HS-27A (cell line): ENCODE measurements around the gene ALG1L2.
"Not testable (repeated sequence)": the region's sequence is repeated elsewhere in the genome, so short reads cannot be mapped to it uniquely, and the experiment has no call there.

Source experiments
- DNase-seq: peaks from one replicate; pipeline ENCODE4 v3.0.0-alpha.2; 2012; ENCODE audit warnings: low read depth, missing footprints

The ALG1L2 gene

DNA sequence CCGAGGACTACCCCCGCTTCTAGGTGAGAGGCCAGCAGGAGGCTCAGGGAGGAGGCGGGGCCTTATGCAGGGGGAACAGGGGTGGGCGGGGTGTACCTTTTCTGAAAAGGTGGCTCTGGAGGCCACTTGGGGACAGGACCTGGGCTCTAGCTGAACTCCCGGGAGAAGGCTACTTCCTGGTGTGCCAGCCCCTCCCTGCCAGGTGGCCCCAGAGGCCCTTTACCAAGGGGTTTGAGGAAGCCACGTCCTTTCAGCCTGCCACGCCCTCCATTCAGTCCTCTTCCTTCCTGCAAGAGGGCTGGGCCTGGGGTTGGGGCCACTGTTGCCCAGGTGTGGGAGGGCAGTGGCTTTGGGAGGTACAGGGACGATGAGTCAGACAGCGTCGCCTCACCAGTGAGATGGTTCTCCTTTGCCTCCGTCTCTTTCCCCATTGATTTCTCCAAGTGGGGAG is 12.9 kb downstream of the ALG1L2 start:
- not testable (repeated sequence) for DNase-seq

DNA sequence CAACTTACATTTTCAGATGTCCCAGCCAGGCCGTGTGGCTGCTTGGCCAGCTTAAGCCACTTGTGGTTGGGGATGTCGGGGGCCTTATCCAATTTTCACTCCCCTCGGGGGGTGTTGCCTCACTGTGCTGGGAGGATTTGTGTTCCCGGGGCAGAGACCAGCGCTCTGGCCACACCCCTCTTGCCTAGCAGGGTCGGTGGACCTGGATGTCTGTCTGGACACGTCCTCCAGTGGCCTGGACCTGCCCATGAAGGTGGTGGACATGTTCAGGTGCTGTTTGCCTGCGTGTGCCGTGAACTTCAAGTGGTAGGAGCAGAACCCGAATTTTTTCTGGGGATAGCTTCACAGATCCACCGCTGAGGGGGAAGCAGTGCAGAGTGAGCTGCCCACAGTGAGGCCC is 14.2 kb downstream of the ALG1L2 start:
- not testable (repeated sequence) for DNase-seq

DNA sequence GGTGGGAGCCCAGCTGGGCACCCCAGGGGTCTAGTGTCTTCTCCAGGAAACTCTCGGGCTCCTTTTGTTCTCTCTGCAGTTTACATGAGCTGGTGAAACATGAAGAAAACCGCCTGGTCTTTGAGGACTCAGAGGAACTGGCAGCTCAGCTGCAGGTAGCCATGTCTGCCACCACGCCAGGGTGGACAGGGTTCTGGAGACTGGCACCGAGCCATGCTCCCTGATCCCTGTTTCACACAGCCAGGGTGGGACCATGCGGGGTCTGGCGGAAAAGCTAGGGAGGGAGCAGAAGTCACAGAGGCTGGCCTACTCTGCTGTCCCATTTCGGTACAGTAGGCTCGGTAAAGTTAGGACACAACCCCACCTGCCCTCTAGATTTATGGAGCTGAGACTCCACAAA is 15.5 kb downstream of the ALG1L2 start:
- not testable (repeated sequence) for DNase-seq

DNA sequence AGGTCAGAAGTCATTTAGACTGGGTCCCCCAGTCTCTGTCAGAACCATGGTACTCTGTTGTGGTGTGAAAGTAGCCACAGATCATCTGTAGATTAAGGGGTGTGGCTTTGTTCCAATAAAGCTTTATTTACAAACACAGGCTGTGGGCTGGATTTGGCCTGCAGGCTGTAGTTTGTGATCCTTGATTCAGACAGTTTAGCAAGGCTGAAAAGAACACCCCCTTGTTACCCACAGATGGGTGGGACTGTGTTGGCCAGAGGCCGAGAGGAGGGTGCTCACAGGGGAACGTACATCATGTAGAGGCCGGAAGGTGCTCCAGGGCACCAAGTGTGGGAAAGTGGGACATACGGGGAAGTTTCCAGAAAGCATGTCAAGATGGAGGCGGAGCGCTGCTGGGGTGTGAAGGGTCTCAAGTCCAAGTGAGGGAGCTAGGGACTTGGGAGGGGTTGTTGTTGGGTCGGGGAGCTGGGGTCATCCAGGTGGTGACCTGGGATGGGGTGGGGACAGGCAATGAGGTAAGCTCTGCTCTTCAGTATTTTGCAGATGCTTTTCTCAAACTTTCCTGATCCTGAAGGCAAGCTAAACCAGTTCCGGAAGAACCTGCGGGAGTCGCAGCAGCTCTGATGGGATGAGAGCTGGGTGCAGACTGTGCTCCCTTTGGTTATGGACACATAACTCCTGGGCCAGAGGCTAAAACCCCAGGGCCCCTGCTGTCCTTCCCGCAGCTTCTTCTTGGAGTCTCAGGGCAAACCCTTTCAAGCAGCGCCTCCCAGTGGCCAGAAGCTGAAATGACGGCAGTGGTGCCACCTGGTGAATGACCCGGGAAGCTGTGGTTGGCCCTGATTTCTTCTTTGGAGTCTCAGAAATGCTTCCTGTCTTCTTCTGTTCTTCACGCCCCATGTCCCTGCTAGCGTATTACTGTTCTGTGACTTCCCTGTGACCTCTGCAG is 16.3 kb downstream of the ALG1L2 start:
- not testable (repeated sequence) for DNase-seq

DNA sequence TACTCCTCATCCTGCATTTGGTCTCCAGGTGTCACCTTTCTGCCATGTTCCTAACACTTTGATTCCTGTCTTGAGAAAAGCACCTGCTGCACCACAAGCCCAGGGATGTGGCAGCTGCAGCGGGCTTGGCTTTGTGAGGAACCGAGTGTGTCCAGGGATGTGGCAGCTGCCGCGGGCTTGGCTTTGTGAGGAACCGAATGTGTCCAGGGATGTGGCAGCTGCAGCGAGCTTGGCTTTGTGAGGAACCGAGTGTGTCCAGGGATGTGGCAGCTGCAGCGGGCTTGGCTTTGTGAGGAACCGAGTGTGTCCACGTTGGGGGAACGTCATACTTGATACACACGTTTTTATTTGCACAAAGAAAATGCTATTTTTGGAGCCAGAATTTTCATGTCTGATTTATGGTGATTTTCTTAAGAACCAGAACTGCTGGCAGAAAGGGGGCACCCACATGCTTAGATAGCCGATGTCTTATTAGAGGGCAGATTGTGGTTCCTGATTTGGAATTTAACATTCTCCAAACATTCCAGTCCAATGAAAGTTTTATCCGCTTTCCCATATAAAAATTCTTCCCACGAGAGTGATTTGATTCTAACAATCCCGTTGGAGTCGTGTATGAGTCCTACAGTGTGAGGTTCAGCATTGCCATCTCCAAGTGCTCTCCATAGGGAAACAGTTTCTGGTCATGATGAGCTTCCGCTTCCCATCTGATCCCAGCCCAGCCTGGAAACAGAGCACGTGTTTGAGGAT is 17.2 kb downstream of the ALG1L2 start:
- not testable (repeated sequence) for DNase-seq

DNA sequence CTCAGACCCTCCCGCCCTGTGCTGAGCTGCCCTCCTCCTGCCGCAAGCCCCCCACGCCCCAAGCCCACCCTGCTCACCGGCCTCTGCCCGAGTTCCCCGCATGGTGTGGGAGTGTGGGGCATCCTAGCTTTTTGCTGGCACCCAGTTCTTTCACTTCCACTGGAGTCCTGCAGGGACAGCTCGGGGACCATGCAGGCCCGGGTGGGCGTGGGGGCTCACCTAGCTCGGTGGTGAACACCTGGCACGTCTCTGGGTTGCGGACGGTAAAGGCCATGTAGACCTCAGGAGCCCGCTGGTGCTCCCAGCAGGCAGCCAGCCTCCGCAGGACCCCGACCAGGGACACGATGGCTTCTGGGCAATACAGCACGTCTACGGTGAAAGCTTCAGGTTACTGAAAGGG is 20.9 kb downstream of the ALG1L2 start:
- not testable (repeated sequence) for DNase-seq

DNA sequence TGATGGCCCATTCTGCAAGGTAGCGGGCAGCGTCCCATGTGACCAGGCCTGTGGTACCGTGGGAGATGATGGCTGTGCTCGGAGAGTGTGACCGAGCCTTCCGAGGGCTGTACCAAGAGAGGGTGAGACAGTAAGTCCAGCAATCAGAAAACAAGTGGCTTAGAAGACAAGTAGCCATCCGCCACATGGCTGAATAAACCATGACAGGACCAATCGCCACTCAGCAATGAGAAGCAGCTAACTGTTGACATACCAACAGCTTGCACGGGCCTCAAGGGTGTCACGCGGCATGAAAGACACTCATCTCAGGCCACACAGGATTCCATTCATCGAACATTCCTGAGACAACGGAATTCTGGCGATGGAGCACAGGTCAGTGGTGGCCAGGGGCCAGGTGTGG is 22.6 kb downstream of the ALG1L2 start:
- not testable (repeated sequence) for DNase-seq

DNA sequence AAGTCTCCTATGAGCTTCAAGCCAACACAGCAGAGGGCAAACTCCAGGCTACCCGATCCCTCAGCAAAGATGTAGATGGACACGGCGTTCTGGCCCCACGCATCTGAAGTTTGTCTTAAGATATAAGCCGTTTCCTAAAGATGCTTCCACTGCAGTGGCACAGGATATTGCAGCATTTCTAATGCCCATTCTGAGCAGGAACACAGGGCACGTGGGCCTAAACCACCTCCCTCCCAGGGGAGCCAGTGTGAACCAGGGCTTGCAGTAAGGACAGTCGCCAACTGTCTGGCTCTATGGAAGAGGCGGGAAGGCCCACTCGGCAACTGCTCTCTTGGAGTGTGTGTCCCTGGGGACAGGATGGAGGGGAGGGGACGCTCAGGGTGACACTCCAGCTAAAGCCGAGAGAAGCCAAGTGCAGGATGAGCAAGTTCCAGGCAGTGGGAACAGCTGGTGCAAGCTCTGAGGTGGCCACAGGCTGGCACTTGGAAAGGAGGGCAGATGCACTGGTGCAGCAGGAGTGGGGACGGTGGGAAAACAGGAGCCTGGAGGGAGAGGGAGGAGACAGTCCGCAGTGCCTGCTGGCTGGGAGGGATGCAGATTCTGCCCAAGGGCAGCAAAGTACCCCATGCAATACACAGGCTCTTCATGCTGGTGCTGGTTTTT is 25.8 kb downstream of the ALG1L2 start:
- not testable (repeated sequence) for DNase-seq

DNA sequence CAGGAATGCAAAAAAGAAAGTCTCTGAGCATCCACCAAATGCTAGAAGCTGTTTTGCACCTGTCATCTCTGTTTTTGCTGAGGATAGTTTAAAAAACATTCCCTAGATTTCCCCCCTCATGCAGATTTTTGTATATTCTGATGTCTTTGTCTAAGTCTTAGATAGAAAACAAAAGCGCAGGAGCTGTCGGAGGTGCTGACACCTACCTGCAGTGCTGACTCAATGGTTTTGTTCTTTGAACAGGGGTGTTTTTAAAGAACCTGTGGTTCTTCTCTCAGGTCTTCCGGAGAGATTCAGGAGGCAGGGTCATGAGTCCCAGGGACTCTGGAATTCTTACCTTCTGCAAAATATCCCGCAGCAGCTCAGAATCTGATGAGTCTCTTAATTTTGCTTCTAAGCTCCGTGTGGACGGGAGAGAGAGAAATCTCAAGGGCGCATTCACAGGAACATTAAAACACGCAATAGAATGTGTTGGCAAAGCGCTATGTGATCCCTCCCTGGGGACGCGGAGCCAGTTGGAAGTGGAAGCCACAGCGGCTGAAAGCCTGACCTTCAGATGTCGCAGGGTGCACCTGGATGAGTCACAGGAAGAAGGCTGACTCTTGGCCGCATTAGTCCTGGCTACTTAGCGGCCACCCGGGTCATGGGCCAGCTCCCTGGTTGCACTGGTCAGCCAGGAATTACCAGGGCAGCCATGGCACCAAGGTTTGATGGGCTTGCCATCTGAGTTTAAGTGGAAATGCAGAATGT is 27.4 kb downstream of the ALG1L2 start:
- not testable (repeated sequence) for DNase-seq

DNA sequence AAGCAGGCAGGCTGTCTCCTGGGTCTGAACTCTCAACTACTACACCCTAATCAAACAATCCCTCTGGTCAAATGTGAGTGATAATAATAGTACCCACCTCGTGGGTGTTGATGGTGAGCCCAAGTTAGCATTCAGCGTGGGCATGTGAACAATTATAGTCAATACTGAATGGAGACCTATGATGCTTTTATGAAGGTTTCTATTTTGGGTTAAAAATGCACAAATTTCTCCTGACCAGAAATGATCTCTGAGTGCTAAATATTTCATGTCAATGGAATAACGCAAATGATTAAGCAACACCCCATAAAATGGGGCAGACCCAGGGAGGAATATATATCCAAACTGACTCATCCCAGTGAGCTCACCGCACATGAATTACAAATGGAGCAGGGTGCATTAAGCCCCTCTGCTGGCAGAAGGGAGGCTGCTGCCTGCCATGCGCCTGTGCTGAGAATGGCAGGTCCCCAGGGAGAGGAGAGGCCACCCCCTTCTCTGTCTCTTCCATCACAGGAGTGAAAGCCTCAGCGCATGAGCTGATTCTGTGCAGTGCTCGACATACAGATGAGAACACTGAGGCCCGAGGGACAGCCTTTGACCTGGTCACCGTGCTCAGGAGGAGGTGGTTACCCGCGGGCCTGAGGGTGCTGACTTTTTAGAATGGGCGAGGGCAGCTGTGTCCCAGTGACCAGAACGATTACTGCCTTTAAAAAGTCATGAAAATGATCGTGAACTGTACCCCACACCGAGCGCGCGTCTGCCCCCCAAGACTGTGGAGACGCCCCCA is 28.9 kb downstream of the ALG1L2 start:
- peak; percentile 38 for DNase-seq

DNA sequence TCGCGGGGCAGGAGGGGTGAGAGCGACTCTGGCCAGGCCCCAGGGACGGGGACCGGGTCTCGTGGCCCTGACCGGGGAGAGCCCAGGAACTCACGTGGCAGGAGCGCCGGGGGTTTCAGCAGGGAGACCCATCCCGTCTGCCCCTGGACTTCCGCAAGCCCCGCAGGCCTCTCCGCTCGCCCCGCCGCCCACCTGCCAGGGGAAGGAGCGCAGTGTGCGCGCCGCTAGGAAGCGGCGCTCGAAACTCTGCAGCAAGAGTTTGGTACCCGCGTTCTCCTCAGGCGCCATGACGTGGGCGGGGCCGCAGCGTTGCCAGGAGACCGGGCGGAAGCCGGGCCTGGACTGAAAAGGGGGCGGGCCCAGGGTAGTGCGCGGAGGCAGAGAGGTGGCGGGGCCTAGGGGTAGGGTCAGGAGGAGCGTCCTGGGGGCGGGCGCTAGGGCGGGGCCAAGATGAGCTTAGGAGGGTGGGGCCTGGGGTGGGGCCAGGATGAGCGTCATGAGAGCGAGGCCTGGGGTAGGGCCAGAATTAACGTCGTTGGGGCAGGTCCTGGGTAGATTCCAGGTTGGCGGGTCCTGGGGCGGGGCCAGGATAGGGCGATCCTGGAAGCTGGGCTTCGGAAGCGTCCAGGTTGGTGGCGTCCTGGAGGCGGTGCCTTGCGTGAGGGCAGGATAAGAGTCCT is 29.7 kb downstream of the ALG1L2 start:
- peak; percentile 90 for DNase-seq

DNA sequence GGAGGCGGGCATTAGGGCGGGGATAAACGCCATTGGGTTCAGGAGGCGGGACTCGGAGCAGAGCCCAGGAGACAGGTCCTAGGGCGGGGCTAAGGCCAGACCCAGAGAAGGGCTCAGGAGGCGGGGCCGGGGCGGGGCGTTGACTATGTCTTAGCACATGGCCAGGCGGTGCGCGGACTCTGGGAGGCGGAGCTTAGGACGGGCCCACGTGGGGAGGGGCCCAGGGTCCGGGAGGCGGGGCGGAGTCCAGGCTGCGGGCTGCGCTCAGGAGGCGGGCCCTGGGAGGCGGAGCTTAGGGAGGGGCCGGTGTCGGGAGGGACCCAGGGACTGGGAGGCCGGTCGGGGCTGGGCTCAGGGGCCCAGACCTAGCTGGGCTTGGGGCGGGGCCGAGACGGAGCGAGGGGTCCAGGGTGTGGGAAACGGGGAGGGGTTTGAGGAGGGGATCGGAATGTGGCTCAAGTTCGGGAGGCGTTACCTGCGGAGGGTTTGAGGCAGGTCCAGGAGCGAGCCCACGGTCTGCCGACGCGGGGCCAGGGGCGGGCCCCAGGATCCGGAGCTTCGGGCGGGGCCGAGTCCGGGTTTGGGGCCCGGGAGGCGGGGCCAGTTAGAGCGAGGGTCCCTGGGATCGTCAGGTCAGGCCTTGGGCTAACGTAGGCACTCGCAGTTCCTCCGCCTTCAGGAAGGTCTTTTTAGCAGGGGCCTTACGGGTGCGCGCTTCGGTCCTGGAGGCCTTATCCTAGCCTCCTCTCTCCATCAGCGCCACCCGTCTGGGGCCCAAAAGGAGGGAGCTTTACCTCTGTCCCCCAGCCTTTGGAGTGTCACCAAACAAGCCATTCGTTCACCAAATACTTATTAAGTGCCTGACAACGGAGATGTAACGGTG is 30.5 kb downstream of the ALG1L2 start:
- DNase-seq: peak; percentile 71

DNA sequence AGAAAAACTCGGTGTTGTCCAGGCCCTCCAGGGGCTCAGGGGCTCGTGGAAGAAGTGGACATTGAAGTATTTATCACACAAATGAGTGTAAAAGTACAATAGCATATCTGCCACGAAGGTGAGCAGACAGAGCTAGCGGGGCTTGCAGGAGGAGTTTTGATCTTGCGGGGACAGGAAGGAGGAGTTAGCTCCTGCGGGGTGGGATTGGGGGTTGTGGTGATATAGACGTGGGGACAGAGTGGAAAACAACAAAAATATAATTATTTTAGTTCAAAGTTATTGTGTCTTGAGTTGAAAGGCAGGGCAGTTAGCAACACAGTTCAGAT is 31.1 kb downstream of the ALG1L2 start:
- not testable (repeated sequence) for DNase-seq

DNA sequence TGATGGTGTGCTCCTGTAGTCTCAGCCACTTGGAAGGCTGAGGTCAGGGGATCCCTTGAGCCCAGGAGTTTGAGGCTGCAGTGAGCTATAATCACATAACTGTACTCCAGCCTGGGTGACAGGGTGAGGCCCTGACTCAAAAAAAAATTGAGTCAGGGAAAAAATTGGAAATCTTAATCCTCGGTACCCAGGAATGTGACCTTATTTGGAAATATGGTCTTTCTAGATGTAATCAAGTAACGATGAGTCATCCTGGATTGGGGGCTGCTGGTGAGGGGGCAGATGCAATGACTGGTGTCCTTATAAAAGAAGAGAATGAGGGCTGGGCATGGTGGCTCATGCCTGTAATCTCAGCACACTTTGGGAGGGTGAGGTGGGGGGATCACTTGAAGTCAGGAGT is 33.8 kb downstream of the ALG1L2 start:
- not testable (repeated sequence) for DNase-seq

DNA sequence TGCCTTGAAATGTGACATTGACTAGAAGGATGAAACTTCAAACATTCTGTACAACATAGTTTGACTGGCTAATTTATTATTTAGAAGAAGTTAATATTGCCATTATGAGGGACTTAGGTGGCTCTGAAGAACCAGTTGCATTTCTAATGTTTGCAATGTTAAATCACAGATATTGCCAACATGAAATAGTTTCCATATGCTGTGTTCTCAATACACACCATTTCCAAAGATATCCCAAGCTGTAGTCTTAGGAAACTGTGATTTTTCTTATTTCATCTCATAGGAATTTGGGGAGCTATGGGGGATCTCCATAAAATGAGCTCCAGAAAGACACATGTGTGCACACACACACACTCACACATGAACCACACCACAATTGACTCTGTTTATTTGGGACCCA is 36.3 kb downstream of the ALG1L2 start:
- DNase-seq: no peak

DNA sequence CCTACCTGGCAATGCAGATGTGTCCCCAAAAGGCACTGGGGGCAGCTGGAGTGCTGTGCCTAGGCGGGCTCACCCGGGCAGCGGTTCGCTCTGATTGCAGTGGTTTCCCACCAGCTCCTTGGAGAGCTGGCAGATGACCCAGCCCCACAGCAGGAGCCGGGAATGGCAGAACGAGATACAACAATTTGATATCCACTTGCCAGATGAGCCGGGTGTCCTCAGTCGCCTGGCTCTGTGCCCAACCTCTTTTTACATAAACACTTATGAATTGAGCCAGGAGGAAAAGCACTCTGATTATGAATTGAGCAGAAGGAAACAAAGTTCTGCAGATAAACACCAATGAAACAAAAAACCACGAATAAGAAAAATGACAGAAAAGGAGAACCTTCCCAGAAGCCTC is 38.2 kb downstream of the ALG1L2 start:
- DNase-seq: not testable (repeated sequence)

DNA sequence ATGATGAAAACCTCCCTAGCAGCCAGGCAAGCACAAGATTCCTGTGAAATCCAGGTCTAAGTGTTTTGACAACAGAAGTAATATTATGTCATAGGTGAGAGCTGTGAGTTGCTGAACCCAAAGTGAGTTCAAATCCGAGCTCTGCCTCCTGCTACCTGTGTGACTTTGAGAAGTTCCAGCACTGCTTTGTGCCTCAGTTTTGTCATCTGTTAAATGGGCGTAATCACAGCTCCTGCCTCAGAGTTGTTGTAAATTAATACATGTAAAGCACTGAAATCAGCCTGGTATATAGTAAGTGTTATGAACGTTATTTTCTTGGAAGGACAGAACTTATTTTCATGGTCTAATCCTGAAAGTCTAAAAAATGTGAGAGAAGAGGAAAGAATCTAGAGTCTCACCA is 38.7 kb downstream of the ALG1L2 start:
- DNase-seq: not testable (repeated sequence)

DNA sequence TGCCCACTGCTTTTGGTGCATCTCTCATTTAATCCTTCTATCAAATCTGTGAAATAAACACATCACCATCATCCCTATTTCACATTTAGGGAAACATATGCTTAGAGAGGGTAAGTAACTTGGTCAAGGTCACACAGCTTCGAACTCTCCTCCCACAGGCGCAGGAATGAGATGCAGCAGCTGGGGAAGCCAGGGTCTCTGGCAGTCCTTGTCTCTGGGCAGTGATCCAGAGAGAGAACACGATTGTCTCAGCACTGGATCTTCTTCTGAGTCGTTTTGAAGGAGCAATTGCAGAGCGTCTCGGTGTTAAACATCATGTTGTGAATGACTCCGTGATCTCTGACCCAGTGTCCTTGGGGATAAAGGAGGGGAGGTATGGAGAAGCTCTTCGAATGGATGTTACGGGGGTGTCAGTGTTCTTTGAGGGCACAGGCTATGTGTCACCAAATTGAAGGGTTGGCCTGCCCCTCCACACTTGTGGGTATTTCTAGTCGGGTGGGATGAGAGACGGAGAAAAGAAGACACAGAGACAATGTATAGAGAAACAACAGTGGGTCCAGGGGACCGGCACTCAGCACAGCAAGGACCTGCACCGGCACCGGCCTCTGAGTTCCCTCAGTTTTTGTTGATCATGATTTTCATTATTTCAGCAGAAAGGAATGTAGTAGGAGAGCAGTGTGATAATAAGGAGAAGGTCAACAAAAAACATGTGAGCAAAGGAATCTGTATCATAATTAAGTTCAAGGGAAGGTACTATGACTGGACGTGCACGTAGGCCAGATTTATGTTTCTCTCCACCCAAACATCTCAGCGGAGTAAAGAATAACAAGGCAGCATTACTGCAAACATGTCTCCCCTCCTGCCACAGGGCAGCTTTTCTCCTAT is 41.5 kb downstream of the ALG1L2 start:
- not testable (repeated sequence) for DNase-seq
